ENCODE measurements around the gene KRAS. TPM values are rescaled to one million over a fixed set of nuclear protein-coding genes. Genes with fewer than 3 reads are reported as not detected.
A peak's percentile ranks its signal among the peaks of the same experiment; 100 is the strongest.

The KRAS gene
- total and polyA plus RNA-seq, 2 of the 13 experiments (the other 11 are each of a cell fraction or from before 2014, with no cell fraction given): 6.5 to 9.8 TPM

GRCh38 chr12:25250744-25251730 is at the start of gene KRAS (continued):
- TF ChIP-seq ZNF318 (CRISPR knock-in tag; IDR thresholded peaks at IDR 0.05) (no peak), FOXA3 (CRISPR knock-in tag; IDR thresholded peaks at IDR 0.05) (peak; percentile 59), THAP8 (CRISPR knock-in tag; IDR thresholded peaks at IDR 0.05; ENCODE audit: borderline replicate concordance) (no peak), RCOR2 (CRISPR knock-in tag; IDR thresholded peaks at IDR 0.05) (no peak), ZNF761 (CRISPR knock-in tag; conservative IDR thresholded peaks at IDR 0.05) (no peak), GTF2F1 (IDR thresholded peaks at IDR 0.05; ENCODE audit: low read length) (no peak), PHF5A (CRISPR knock-in tag; IDR thresholded peaks at IDR 0.05; ENCODE audit: low read depth, unreplicated experiment) (peak; percentile 44), SP1 (IDR thresholded peaks at IDR 0.05) (no peak), SP1 (CRISPR knock-in tag; IDR thresholded peaks at IDR 0.05) (0 out of 2 replicates have a peak, but pooled peaks have one; percentile 39), ATF7 (IDR thresholded peaks at IDR 0.05) (no peak), ATF7 (CRISPR knock-in tag; IDR thresholded peaks at IDR 0.05) (no peak), ZNF784 (CRISPR knock-in tag; IDR thresholded peaks at IDR 0.05; ENCODE audit: borderline replicate concordance) (no peak), FOXK1 (CRISPR knock-in tag; IDR thresholded peaks at IDR 0.05; ENCODE audit: borderline replicate concordance, low read depth) (no peak; the same call in 1 of the 2 replicates), ZBTB46 (CRISPR knock-in tag; IDR thresholded peaks at IDR 0.05; ENCODE audit: borderline replicate concordance) (no peak), ISL2 (CRISPR knock-in tag; IDR thresholded peaks at IDR 0.05) (no peak), POLR2AphosphoS2 (IDR thresholded peaks at IDR 0.05; ENCODE audit: low read depth, low read length) (peak; percentile 96), EED (CRISPR knock-in tag; IDR thresholded peaks at IDR 0.05) (no peak), KDM2A (CRISPR knock-in tag; IDR thresholded peaks at IDR 0.05; ENCODE audit: borderline replicate concordance, low read depth) (peak; percentile 91)
